IPS-NIHi7 (cell line): ENCODE results near the gene WDR64.

Experiments used
- DNase-seq: peaks from one replicate; pipeline ENCODE4 v3.0.0; 2012; ENCODE audit warnings: mixed read lengths; ENCODE audit errors: extremely low spot score

WDR64 gene

DNA sequence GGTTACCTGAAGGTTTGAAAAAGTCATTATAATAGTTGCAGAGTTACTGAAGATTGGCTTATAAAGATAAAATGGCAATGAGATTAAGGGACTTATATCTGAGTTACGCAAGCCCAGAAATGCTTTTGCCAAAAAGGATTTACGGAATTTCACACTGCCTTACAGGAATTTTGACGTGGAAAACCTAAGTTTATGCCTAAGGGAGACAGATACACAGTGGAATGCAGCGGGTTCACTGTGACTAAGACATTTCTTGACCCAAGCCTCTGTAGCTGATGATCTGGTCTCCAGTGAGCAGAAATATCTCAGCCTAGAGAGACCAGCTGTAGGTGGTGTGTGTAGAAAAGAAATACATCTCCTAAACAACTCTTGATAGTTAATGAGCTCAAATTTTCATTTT lies 185.8 kb downstream of the WDR64 start:
- no peak for DNase-seq

DNA sequence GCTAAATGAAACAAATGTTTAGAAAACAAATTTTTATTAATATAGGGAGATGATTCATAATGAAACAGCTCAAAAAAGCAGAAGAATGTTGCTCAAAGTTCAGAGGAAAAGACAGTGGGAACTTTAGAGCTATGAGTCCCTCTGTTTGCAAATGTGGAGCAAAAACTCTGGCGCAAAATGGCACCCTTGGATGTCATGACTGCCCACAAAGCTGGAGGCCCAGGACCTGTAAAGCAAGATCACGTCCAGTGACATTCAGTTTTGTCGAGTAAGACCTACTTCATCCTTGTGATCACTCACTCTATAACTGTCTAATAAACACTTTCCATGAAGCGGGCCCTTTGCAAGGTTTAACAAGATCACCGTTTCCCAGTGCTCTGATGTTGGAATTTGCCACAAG lies 186.8 kb downstream of the WDR64 start:
- DNase-seq: no peak

DNA sequence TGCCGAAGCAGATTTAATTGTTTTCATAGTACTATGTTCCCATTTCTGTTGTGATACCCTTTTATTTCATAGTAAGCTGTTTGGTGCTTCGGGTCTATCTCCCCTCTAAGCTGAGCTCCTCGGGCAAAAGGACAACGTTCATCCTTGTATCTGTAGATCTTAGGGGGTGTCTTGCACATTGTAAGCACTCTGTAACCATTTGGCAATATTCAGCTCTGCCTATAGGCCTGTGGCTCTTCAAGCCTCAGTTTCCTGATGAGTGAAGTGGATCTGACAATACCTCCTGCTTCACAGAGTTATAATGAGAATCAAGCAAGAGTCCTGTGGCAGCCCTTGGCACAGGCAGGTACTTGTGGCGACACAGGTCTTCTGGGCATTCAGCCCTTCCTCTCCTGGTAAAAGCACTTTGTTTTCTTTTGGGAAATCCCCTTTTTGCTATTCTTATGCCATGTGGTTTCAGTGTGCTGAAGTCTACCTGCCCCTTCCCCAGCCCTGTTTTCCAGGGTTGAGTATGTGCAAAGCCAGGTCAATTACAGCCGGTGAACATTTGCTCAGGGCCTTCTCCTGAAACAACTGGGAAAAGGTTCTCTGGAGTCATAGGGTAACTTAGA lies 187.4 kb downstream of the WDR64 start:
- DNase-seq: no peak

DNA sequence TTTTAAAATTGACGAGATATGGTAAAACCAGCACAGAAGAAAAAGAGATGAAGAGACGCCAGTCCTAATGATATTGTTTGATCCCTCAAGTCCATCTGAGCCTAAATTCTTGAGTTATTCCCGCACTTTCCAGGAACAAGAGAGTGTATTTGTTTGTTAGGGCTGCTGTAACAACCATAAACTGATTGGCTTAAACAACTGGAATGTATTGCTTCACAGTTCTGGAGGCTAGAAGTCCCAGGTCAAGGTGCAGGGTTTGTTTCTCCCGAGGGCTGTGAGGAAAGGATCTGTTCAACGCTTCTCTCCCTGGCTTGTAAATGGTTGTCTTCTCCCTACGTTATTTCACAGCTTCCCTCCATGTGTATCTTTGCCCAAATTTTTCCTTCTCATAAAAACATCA lies 188.1 kb downstream of the WDR64 start:
- no peak for DNase-seq

DNA sequence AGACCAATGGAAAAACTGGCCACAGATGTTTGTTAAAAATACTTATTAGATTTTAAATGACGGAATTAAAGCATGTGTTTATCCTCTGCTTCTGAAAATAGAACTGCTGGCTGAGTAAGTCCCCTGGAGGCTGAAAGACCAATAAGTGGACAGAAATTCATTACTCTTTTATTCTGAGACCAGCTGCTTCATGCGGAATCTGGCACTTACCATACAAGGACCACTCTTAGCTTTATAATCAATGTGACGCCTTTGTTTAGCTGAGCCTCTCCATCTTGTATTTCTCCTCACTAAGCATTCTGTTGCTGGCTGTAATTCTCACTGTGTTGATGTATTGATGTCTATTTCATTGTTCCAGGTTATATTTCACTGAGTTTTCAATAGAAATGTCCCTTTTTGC lies 189.6 kb downstream of the WDR64 start:
- DNase-seq: no peak

DNA sequence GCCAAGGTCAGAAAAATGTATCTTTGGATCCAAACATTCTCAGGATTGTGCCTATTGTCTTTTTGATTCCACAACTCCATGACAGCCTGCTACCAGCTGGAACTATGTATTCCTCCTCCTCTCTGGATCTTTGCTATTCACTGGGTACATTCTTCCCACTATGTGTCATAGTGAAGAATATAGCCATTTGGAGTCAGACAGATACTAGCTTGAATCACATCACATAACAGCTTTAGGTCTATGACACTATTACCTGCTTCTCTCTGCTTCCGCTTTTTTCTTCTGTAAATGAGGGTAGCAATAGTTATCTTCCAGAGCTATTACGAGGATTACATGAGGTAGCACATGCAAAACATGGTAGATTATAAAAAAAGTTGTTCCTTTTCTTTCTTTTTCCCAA lies 190.5 kb downstream of the WDR64 start:
- DNase-seq: no peak

DNA sequence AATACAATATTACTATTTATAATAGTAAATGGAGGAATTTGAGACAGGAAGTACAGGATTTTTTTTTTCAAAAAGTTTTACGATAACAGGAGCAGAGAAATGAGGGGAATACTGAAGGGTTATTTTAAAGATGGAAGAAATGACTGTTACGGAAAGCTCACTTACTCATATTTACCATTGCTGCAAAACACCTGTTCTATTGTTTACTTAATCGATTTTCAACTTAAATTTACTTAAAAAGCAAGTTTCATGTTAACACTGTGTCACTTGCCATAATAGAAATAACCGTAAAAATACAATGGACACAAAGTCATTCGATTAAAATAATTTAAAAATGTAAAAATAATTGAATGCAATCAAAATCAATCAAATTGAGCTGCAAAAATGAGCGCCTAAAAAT lies 192.5 kb downstream of the WDR64 start:
- no peak for DNase-seq

DNA sequence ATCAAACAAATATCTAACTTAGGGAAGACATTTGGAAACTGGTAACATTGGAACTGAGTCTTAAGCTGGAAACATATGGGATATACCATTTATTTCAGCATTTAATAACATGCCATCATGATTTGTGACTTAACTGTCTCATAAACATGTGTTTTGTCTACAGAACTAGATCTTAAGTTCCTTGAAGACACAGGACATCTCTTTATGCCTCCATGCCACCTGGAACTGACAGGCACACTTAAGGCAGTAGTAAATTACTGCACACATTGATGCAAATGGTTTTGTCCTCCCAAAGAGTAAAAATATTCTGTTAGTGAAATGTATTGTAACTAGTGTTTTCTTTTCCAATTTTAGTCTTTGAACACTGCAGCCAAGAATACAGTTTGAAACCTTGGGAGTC lies 194.3 kb downstream of the WDR64 start:
- no peak for DNase-seq

DNA sequence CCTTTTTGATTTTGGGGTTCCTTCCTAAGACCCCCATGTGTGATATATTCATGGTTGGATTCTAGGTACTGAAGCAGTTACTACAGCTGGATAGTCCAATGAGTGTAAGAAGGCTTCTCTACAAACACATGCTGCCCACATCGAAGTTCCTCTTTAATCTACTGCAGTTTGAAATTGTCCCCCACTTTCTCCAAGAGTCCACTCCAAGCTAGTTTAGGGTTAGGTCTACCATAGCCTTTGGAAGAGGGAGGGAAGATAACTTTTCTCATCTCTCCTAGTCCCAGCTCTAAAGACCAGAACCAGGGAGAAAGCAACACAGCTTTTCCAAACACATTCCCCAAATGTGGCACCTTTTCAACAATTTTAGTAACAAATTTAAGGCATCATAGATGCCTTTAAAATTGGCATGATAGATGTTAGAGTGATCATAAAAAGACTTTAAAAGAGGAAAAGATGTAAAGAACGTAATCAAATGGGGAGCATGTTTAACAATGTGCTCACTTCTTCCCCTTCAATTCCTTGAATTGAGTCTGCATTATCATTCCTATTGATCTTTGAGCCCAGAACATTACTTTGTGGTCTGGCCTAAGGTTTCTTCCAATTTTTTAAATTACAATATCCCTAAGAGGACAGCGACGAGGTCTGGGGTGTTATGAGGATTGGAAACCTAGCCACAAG lies 194.9 kb downstream of the WDR64 start:
- DNase-seq: no peak

DNA sequence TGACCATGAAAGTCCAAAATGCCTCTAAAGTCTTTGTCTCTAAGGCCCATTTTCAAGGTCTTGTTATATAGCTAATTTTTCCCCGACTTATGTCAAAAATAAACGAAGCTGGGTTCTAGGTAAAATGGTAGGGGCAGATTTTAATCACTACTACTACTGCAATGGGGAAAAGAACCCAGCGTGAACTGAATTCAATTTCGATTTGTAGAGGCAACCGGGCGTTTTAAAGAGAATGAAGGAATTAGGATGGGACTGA lies 195.4 kb downstream of the WDR64 start:
- DNase-seq: no peak

DNA sequence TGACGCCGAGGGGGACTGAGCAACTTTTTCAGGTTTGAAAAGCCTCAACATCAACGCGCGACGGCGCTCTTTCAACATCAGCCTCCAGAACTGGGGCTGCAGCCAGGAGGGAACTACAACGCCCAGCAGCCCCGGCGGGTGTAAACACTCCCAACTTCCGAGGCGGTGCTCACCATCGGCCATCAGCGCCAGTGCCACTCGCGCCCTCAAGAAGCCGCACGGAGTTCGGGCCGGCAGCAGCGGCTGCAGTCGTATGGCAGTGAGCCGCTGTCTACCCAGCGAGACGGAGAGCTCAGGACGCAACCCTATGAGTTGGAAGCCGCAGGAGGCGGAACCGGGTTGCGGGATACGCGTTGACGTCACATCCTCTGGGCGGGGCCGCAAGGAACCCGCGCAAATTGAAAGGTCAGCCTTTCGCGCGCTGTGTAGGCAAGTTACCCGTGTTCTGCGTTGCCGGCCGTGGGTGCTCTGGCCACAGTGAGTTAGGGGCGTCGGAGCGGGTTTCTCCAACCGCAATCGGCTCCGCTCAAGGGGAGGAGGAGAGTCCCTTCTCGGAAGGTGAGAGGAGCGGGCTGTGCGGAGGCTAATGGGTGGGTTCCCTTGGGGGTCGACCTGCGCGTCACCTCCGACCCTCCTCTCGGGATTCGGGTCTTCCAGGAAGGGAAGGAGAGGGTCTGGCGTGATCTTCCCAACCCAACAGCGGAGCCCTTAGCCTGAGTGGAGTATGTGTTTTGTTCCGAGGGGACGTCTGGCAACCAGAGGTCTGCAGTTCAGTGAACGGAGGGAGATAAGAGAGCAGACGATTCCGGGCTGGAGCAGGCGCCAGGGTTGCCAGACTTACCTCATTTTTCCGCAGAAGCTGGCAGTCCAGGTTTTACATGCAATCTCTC lies 196.0 kb downstream of the WDR64 start, which contains the start of gene EXO1:
Gene EXO1, plus strand, starts transcription at position 409 of the 890 bp plus-strand sequence. CDS start 2,222 bp downstream, outside the sequence.
- DNase-seq: peak; percentile 95

DNA sequence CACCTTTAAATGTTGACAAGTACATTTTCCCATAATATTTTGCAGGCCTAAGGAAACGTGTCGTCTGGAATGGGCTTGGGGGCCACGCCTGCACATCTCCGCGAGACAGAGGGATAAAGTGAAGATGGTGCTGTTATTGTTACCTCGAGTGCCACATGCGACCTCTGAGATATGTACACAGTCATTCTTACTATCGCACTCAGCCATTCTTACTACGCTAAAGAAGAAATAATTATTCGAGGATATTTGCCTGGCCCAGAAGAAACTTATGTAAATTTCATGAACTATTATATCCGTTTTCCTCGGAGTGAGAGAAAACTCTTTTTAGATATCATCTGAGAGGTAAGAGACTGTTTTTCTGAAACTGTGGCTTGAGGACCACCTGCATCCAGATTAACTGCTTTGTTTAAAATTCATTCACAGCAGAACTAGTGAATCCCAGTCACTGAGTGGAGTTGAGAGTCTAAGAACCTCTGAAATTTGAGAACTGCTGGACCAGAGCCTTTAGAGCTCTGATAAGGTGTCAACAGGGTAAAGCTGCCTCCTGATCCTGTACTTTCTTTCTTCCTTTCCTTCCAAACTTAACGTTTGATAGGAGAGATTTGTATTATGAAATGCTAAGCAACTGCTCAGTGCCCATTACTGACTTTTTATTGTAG lies 196.7 kb downstream of the WDR64 start:
- no peak for DNase-seq

DNA sequence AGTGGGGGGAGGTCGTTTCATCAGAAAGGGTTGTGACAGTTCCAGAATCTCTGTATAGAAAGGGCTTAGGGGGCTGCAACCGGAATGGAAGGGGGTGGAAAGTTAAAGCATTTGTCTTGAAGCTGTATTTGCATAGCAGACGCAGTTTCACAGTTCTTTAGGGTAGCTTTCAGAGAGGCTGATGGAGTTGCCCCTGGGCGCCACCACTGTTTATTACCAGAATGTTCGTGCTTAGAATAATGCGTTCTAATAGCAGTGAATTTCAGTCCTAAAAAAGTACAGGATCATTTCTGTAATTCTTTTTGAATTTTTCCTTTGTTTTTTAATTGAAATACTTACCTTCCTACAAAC lies 197.2 kb downstream of the WDR64 start:
- DNase-seq: no peak
